Measurements from ENCODE around the gene PLA2G4E.

GRCh38 chr15:42048080-42048820 lies 27.4 kb upstream of the PLA2G4E start:
- TF ChIP-seq CREM (IDR thresholded peaks at IDR 0.05) (no peak), CREM (CRISPR knock-in tag; IDR thresholded peaks at IDR 0.05) (no peak), ZFX (CRISPR knock-in tag; IDR thresholded peaks at IDR 0.05; ENCODE audit: low read depth) (no peak), CBX2 (IDR thresholded peaks at IDR 0.05; ENCODE audit: low read depth, low read length) (no peak), CBX2 (CRISPR knock-in tag; IDR thresholded peaks at IDR 0.05; ENCODE audit: low read depth) (no peak), POLR2A (IDR thresholded peaks at IDR 0.05; ENCODE audit: insufficient read depth in 1 of 2, low read depth in 2 of 2, low read length in 2 of 2) (no peak), ZNF703 (CRISPR knock-in tag; IDR thresholded peaks at IDR 0.05; ENCODE audit: borderline replicate concordance) (no peak), EP300 (IDR thresholded peaks at IDR 0.05; ENCODE audit: low read depth in 2 of 2, low read length in 2 of 2) (no peak), EP300 (CRISPR knock-in tag; IDR thresholded peaks at IDR 0.05; ENCODE audit: borderline replicate concordance) (no peak)

All from HepG2 (cell line).